Natural killer cell (primary cell): Measurements from ENCODE around the gene TOR1AIP2. TPM values are rescaled to one million over a fixed set of nuclear protein-coding genes. Genes with fewer than 3 reads are reported as not detected.
"Not testable (repeated sequence)": the region's sequence is repeated elsewhere in the genome, so short reads cannot be mapped to it uniquely, and the experiment has no call there.

Experiments
- ATAC-seq, 3 donors: fragments of 150-1000 bp in 2 of 3; fragments of 200-7000 bp in 1 of 3; cut with Tn5 transposase; 1 replicate in 1 of 3; 2 replicates in 2 of 3; pipeline ENCODE4 v1.10.0; 2021; ENCODE audit warnings: mild to moderate bottlenecking in 2 of 3, moderate library complexity in 2 of 3
- DNase-seq, 2 donors: peaks; one replicate each; pipeline versions ENCODE4 v3.0.0 to v3.0.0-alpha.2; 2013 to 2021; ENCODE audit warnings: mixed read lengths in 1 of 2
- H3K27ac ChIP-seq: one replicate; pipeline ENCODE4 v1.5.1; 2013; ENCODE audit warnings: mild to moderate bottlenecking, low read length
- H3K27me3 ChIP-seq: one replicate; pipeline ENCODE4 v1.6.1; 2013; ENCODE audit warnings: low read length; ENCODE audit not compliant: control insufficient read depth, insufficient read depth
- H3K36me3 ChIP-seq: one replicate; pipeline ENCODE4 v1.6.1; 2013; ENCODE audit warnings: low read length; ENCODE audit not compliant: control insufficient read depth, insufficient read depth
- H3K4me1 ChIP-seq: one replicate; pipeline ENCODE4 v1.6.1; 2013; ENCODE audit warnings: low read length; ENCODE audit not compliant: control insufficient read depth, insufficient read depth
- H3K4me3 ChIP-seq: one replicate; pipeline ENCODE4 v1.5.1; 2013; ENCODE audit warnings: low read length
- H3K9me3 ChIP-seq: one replicate; pipeline ENCODE4 v1.6.1; 2013; ENCODE audit warnings: low read length; ENCODE audit not compliant: control insufficient read depth, insufficient read depth
- H3K27ac Mint-ChIP-seq, 2 donors: one replicate each; pipeline ENCODE4 v1.8.0; 2022; ENCODE audit warnings: mild to moderate bottlenecking in 2 of 2, mixed read lengths in 2 of 2, moderate library complexity in 1 of 2
- H3K27me3 Mint-ChIP-seq, 2 donors: one replicate each; pipeline ENCODE4 v1.8.0; 2022; ENCODE audit warnings: low read depth in 2 of 2, mixed read lengths in 2 of 2
- H3K36me3 Mint-ChIP-seq: one replicate; pipeline ENCODE4 v1.8.0; 2022; ENCODE audit warnings: mixed read lengths
- H3K4me1 Mint-ChIP-seq, 2 donors: one replicate each; pipeline ENCODE4 v1.8.0; 2022; ENCODE audit warnings: mixed read lengths in 2 of 2
- H3K4me3 Mint-ChIP-seq: one replicate; pipeline ENCODE4 v1.8.0; 2022; ENCODE audit warnings: mild to moderate bottlenecking, moderate library complexity, mixed read lengths
- H3K9me3 Mint-ChIP-seq, 2 donors: one replicate each; pipeline ENCODE4 v1.8.0; 2022; ENCODE audit warnings: mixed read lengths in 2 of 2
- CTCF ChIP-seq: fragments of 200-600 bp; IDR thresholded peaks from one replicate; pipeline ENCODE4 v1.8.0; 2022; ENCODE audit warnings: antibody characterized with exemption
- WGBS: methylation state at CpG from one replicate; pipeline ENCODE4 v1.1.7; 2013; ENCODE audit warnings: missing lambda C conversion rate; ENCODE audit not compliant: insufficient coverage; 5-methylcytosine and 5-hydroxymethylcytosine counted together
- intact Hi-C: fragments of 100-400 bp; cut with micrococcal nuclease; formaldehyde crosslinking; loops from one replicate; pipeline ENCODE4 v1.14.2; 2022
- total RNA-seq, 4 donors: library from RNA; stranded (reverse); fragments of 120-200 nt in 1 of 4; gene quantifications; one replicate each; pipeline versions ENCODE4 v1.2.3 to v1.2.4, GENCODE V29; 2013 to 2022

The TOR1AIP2 gene
- total RNA-seq, 3 donors from 2014 or later (not counting 1 experiment from before 2014, with no cell fraction given): 68.6 to 74.2 (median 71.7) TPM

GRCh38 chr1:179856296-179856695 lies 21.3 kb downstream of the TOR1AIP2 start:
- Histone ChIP-seq H3K4me3 (no peak overlapping the region), H3K27me3 (no peaks in the 10 kb centered on the region), H3K36me3 (peaks cover 16% of the 10 kb centered on the region), H3K4me1 (no peaks in the 10 kb centered on the region), H3K9me3 (no peaks in the 10 kb centered on the region), H3K27ac (no peak overlapping the region)
- intact Hi-C loops: no loop called here
- DNase-seq: no peak
- no peak for TF ChIP-seq CTCF
- peak in 1 of 3 donors; percentile 44 for ATAC-seq
- Mint-ChIP-seq H3K27me3 (no peaks in the 10 kb centered on the region), H3K4me3 (no peak overlapping the region), H3K27ac (no peak overlapping the region), H3K9me3 (no peaks in the 10 kb centered on the region), H3K36me3 (peaks cover 8% of the 10 kb centered on the region), H3K4me1 (peaks cover 0 to 8% of the 10 kb centered on the region in 2 donors)
- 100% methylated on average over 1 of the region's 2 CpGs for WGBS

DNA sequence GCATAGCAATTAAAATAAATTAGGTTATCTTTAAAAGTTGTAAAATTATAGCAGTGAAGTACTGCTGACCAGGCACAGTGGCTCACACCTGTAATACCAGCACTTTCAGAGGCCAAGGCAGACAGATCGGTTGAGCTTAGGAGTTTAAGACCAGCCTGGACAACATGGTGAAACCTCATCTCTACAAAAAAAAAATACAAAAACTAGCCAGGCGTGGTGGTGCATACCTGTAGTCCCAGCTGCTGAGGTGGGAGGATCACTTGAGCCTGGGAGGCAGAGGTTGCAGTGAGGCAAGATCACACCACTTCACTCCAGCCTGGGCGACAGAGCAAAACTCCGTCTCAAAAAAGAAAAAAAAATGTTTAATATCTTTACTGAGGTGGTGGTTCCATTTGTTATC lies 21.8 kb downstream of the TOR1AIP2 start:
- H3K4me3 ChIP-seq, H3K27ac ChIP-seq, H3K9me3 ChIP-seq, DNase-seq, H3K4me3 Mint-ChIP-seq, intact Hi-C loops, H3K27ac Mint-ChIP-seq, ATAC-seq, H3K27me3 ChIP-seq, H3K4me1 Mint-ChIP-seq, H3K4me1 ChIP-seq, H3K27me3 Mint-ChIP-seq, H3K9me3 Mint-ChIP-seq: not testable (repeated sequence)
- WGBS: 95% methylated on average over 2 of the region's 4 CpGs
- peaks cover 13% of the 10 kb centered on the region for H3K36me3 Mint-ChIP-seq
- peaks cover 20% of the 10 kb centered on the region for H3K36me3 ChIP-seq

GRCh38 chr1:179853102-179853501 lies 24.5 kb downstream of the TOR1AIP2 start:
- Histone ChIP-seq H3K4me1 (no peaks in the 10 kb centered on the region), H3K36me3 (peaks cover 43% of the 10 kb centered on the region), H3K27ac (no peak overlapping the region), H3K4me3 (no peak overlapping the region), H3K27me3 (no peaks in the 10 kb centered on the region), H3K9me3 (no peaks in the 10 kb centered on the region)
- H3K27me3 Mint-ChIP-seq: no peaks in the 10 kb centered on the region
- H3K9me3 Mint-ChIP-seq: no peaks in the 10 kb centered on the region
- no peak overlapping the region for H3K27ac Mint-ChIP-seq
- whole genome bisulfite sequencing: no CpG with 5 or more reads among the region's 1 CpG
- ATAC-seq: no peak
- peaks cover 14% of the 10 kb centered on the region for H3K36me3 Mint-ChIP-seq
- no peak for DNase-seq
- no peak for TF ChIP-seq CTCF
- H3K4me1 Mint-ChIP-seq: no peaks in the 10 kb centered on the region
- no peak overlapping the region for H3K4me3 Mint-ChIP-seq
- intact Hi-C loops: no loop called here

DNA sequence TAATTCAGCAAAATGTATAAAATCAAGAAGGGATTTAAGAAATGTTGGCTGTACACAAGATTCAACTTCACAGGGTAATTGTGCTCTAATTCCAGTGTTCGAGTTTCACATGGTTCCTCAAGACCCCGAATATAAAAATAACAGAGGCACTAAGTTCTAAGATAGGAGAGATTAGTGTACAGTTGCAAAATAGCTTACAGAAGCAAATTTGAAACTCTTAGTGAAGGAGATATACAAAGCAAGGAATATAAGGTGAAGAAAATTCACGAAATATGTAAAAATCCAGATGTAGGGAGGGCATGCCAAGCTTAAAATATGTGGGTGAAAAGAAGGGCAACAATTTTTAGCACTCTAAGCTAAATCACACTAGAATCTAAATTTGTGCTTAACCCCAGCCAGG lies 29.4 kb downstream of the TOR1AIP2 start:
- intact Hi-C loops: no loop called here
- H3K27ac Mint-ChIP-seq: no peak overlapping the region
- WGBS: 100% methylated on average over 3 of the region's 3 CpGs

More for the DNA sequence above, 29.4 kb downstream of the TOR1AIP2 start:
- no peaks in the 10 kb centered on the region for H3K4me1 ChIP-seq
- no peaks in the 10 kb centered on the region for H3K27me3 ChIP-seq
- H3K27ac ChIP-seq: no peak overlapping the region
- H3K36me3 Mint-ChIP-seq: peaks cover 25% of the 10 kb centered on the region
- peaks cover 61% of the 10 kb centered on the region for H3K36me3 ChIP-seq
- no peaks in the 10 kb centered on the region for H3K9me3 Mint-ChIP-seq
- no peaks in the 10 kb centered on the region for H3K27me3 Mint-ChIP-seq
- no peaks in the 10 kb centered on the region for H3K4me1 Mint-ChIP-seq
- TF ChIP-seq CTCF: no peak
- H3K4me3 Mint-ChIP-seq: no peak overlapping the region
- H3K9me3 ChIP-seq: no peaks in the 10 kb centered on the region
- no peak overlapping the region for H3K4me3 ChIP-seq
- DNase-seq (no peak), ATAC-seq (no peak)
